ENCODE measurements around the gene CPM.

DNA sequence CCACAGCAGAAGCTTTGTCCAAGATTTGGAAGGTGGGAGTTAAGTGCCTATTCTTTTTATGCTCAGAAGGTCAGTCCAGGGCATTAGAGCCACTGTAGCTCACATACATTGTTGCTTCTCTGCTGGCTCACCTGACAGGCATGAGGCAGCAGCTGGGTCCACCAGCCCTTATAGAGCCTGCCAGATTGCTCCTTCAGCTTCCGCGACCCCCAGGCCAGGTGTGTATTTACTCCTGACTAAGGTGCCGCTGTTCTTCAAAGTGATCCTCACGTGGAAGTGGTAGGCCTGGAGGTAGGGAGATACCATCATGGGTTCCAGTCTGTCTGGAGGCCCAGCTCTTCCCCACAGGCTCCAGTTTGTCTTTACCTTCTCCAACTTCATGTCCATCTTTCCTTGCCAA lies 17.5 kb upstream of the CPM start:
- TF ChIP-seq, protein P1, sequence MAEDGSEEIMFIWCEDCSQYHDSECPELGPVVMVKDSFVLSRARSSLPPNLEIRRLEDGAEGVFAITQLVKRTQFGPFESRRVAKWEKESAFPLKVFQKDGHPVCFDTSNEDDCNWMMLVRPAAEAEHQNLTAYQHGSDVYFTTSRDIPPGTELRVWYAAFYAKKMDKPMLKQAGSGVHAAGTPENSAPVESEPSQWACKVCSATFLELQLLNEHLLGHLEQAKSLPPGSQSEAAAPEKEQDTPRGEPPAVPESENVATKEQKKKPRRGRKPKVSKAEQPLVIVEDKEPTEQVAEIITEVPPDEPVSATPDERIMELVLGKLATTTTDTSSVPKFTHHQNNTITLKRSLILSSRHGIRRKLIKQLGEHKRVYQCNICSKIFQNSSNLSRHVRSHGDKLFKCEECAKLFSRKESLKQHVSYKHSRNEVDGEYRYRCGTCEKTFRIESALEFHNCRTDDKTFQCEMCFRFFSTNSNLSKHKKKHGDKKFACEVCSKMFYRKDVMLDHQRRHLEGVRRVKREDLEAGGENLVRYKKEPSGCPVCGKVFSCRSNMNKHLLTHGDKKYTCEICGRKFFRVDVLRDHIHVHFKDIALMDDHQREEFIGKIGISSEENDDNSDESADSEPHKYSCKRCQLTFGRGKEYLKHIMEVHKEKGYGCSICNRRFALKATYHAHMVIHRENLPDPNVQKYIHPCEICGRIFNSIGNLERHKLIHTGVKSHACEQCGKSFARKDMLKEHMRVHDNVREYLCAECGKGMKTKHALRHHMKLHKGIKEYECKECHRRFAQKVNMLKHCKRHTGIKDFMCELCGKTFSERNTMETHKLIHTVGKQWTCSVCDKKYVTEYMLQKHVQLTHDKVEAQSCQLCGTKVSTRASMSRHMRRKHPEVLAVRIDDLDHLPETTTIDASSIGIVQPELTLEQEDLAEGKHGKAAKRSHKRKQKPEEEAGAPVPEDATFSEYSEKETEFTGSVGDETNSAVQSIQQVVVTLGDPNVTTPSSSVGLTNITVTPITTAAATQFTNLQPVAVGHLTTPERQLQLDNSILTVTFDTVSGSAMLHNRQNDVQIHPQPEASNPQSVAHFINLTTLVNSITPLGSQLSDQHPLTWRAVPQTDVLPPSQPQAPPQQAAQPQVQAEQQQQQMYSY (CRISPR knock-in tag; IDR thresholded peaks at IDR 0.05) = no peak
- no peak for TF ChIP-seq GABPA (IDR thresholded peaks at IDR 0.05; ENCODE audit: low read depth)
- TF ChIP-seq NRF1 (conservative IDR thresholded peaks at IDR 0.05; ENCODE audit: low read depth, low read length) = no peak
- TF ChIP-seq, protein P2, sequence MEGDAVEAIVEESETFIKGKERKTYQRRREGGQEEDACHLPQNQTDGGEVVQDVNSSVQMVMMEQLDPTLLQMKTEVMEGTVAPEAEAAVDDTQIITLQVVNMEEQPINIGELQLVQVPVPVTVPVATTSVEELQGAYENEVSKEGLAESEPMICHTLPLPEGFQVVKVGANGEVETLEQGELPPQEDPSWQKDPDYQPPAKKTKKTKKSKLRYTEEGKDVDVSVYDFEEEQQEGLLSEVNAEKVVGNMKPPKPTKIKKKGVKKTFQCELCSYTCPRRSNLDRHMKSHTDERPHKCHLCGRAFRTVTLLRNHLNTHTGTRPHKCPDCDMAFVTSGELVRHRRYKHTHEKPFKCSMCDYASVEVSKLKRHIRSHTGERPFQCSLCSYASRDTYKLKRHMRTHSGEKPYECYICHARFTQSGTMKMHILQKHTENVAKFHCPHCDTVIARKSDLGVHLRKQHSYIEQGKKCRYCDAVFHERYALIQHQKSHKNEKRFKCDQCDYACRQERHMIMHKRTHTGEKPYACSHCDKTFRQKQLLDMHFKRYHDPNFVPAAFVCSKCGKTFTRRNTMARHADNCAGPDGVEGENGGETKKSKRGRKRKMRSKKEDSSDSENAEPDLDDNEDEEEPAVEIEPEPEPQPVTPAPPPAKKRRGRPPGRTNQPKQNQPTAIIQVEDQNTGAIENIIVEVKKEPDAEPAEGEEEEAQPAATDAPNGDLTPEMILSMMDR (IDR thresholded peaks at IDR 0.05 in 2 of 3, conservative IDR thresholded peaks at IDR 0.05 in 1 of 3; ENCODE audit: control insufficient read depth in 2 of 3, extremely low read depth in 1 of 3, insufficient read depth in 1 of 3, low read depth in 3 of 3, low read length in 3 of 3) = no peak

Data from GM12878 (cell line).